ACC112 (cell line): Measurements from ENCODE around the gene TCHP.

Experiments used
- H2AFZ ChIP-seq: fragments of 200-600 bp; sonication (generic); one replicate; pipeline ENCODE4 v1.6.0; 2017; ENCODE audit warnings: antibody characterized with exemption, low read length; ENCODE audit not compliant: unreplicated experiment
- H3K27ac ChIP-seq: fragments of 200-600 bp; sonication (generic); 2 replicates; pipeline ENCODE4 v1.5.1; 2014; ENCODE audit warnings: low read depth, mild to moderate bottlenecking, antibody characterized with exemption, low read length, moderate library complexity
- H3K27me3 ChIP-seq: fragments of 200-600 bp; sonication (generic); 2 replicates; pipeline ENCODE4 v1.6.1; 2014; ENCODE audit warnings: mild to moderate bottlenecking, antibody characterized with exemption, low read length, moderate library complexity, mixed read lengths; ENCODE audit not compliant: insufficient read depth
- H3K36me3 ChIP-seq: fragments of 200-600 bp; sonication (generic); 2 replicates; pipeline ENCODE4 v1.6.1; 2016; ENCODE audit warnings: mild to moderate bottlenecking, antibody characterized with exemption, low read length, moderate library complexity, mixed read lengths; ENCODE audit not compliant: insufficient read depth
- H3K4me1 ChIP-seq: fragments of 200-600 bp; sonication (generic); one replicate; pipeline ENCODE4 v1.6.1; 2016; ENCODE audit warnings: low read length, mixed read lengths; ENCODE audit not compliant: insufficient read depth, unreplicated experiment, control insufficient read depth
- H3K4me3 ChIP-seq: fragments of 200-600 bp; sonication (generic); 2 replicates; pipeline ENCODE4 v1.5.1; 2014; ENCODE audit warnings: mild to moderate bottlenecking, low read depth, low read length
- H3K79me2 ChIP-seq: fragments of 200-600 bp; sonication (generic); one replicate; pipeline ENCODE4 v1.6.0; 2016; ENCODE audit warnings: low read length; ENCODE audit not compliant: control insufficient read depth, unreplicated experiment, insufficient read depth

TCHP gene

GRCh38 chr12:109868182-109869051 is 31.7 kb upstream of the TCHP start:
- Histone ChIP-seq H3K4me3 (no peak overlapping the region), H3K27me3 (no peaks in the 10 kb centered on the region), H3K27ac (no peak overlapping the region), H2AFZ (no peak overlapping the region), H3K4me1 (peaks cover 24% of the 10 kb centered on the region), H3K36me3 (0 out of 2 replicates have a peak, but pooled peaks cover 5% of the 10 kb centered on the region), H3K79me2 (peaks cover 34% of the 10 kb centered on the region)

- Histone ChIP-seq H2AFZ (no peak overlapping the region), H3K4me1 (peaks cover 19% of the 10 kb centered on the region), H3K4me3 (no peak overlapping the region), H3K27ac (peak overlapping the region; percentile 42), H3K36me3 (0 out of 2 replicates have a peak, but pooled peaks cover 5% of the 10 kb centered on the region), H3K79me2 (peaks cover 54% of the 10 kb centered on the region), H3K27me3 (no peaks in the 10 kb centered on the region)
These were observed 29.4 kb upstream of the TCHP start for GRCh38 chr12:109870648-109871047.

- Histone ChIP-seq H3K36me3 (0 out of 2 replicates have a peak, but pooled peaks cover 5% of the 10 kb centered on the region), H3K79me2 (peaks cover 56% of the 10 kb centered on the region), H3K27me3 (no peaks in the 10 kb centered on the region)
These were observed 28.3 kb upstream of the TCHP start for GRCh38 chr12:109871668-109872314.

GRCh38 chr12:109873653-109874052 is 26.4 kb upstream of the TCHP start:
- Histone ChIP-seq H3K36me3 (0 out of 2 replicates have a peak, but pooled peaks cover 5% of the 10 kb centered on the region), H3K4me1 (peaks cover 31% of the 10 kb centered on the region), H3K79me2 (peaks cover 65% of the 10 kb centered on the region), H2AFZ (no peak overlapping the region), H3K27me3 (no peaks in the 10 kb centered on the region), H3K27ac (no peak overlapping the region), H3K4me3 (no peak overlapping the region)

More at GRCh38 chr12:109871668-109872314, 28.3 kb upstream of the TCHP start:
- Histone ChIP-seq H3K4me1 (peaks cover 19% of the 10 kb centered on the region), H2AFZ (no peak overlapping the region), H3K4me3 (no peak overlapping the region), H3K27ac (peak overlapping the region; percentile 42)

- Histone ChIP-seq H2AFZ (no peak overlapping the region), H3K36me3 (0 out of 2 replicates have a peak, but pooled peaks cover 5% of the 10 kb centered on the region), H3K4me3 (no peak overlapping the region), H3K27me3 (no peaks in the 10 kb centered on the region), H3K4me1 (peaks cover 37% of the 10 kb centered on the region), H3K27ac (no peak overlapping the region), H3K79me2 (peaks cover 76% of the 10 kb centered on the region)
These were observed 24.4 kb upstream of the TCHP start for GRCh38 chr12:109875572-109876131.

GRCh38 chr12:109876406-109876805 is 23.7 kb upstream of the TCHP start:
- Histone ChIP-seq H3K4me3 (no peak overlapping the region), H3K4me1 (peaks cover 37% of the 10 kb centered on the region), H3K27me3 (no peaks in the 10 kb centered on the region), H3K27ac (no peak overlapping the region), H2AFZ (no peak overlapping the region), H3K36me3 (0 out of 2 replicates have a peak, but pooled peaks cover 5% of the 10 kb centered on the region), H3K79me2 (peaks cover 73% of the 10 kb centered on the region)

GRCh38 chr12:109877504-109878246 is 22.4 kb upstream of the TCHP start:
- Histone ChIP-seq H3K4me3 (peak overlapping the region; percentile 22), H3K27me3 (no peaks in the 10 kb centered on the region), H3K4me1 (peaks cover 33% of the 10 kb centered on the region), H3K27ac (no peak overlapping the region), H2AFZ (no peak overlapping the region), H3K36me3 (0 out of 2 replicates have a peak, but pooled peaks cover 2% of the 10 kb centered on the region), H3K79me2 (peaks cover 62% of the 10 kb centered on the region)

- Histone ChIP-seq H2AFZ (no peak overlapping the region), H3K4me3 (peak overlapping the region; percentile 94), H3K4me1 (peaks cover 33% of the 10 kb centered on the region), H3K79me2 (peaks cover 60% of the 10 kb centered on the region), H3K27ac (no peak overlapping the region), H3K36me3 (no peaks in the 10 kb centered on the region), H3K27me3 (no peaks in the 10 kb centered on the region)
These were observed 21.8 kb upstream of the TCHP start for GRCh38 chr12:109878247-109878625.

GRCh38 chr12:109878749-109879148 is 21.3 kb upstream of the TCHP start:
- Histone ChIP-seq H3K4me1 (peaks cover 33% of the 10 kb centered on the region), H3K27me3 (no peaks in the 10 kb centered on the region), H3K27ac (no peak overlapping the region), H3K36me3 (no peaks in the 10 kb centered on the region), H3K4me3 (peak overlapping the region; percentile 94), H3K79me2 (peaks cover 57% of the 10 kb centered on the region), H2AFZ (no peak overlapping the region)
